ENCODE results near the gene MRI1.

DNA sequence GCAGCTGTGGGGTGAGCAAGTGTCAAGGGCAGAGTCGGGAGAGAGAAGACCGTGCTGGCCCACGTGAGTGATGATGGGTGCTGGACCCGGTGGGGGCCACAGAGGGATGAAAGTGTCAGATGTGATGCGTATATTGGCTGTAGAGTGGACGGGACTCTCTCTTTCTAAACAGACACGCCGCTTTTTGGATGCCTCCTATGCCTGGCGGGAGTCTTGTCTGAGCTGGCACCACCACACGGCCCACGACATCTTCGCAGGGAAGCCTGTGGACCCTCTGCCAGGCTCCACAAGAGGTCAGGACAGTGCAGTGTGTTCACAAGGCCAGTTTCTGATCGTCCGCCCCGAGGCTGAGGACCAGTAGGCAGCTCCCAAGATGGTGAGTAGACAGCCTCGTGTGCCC is 12.9 kb upstream of the MRI1 start:
- TF ChIP-seq, protein P1, sequence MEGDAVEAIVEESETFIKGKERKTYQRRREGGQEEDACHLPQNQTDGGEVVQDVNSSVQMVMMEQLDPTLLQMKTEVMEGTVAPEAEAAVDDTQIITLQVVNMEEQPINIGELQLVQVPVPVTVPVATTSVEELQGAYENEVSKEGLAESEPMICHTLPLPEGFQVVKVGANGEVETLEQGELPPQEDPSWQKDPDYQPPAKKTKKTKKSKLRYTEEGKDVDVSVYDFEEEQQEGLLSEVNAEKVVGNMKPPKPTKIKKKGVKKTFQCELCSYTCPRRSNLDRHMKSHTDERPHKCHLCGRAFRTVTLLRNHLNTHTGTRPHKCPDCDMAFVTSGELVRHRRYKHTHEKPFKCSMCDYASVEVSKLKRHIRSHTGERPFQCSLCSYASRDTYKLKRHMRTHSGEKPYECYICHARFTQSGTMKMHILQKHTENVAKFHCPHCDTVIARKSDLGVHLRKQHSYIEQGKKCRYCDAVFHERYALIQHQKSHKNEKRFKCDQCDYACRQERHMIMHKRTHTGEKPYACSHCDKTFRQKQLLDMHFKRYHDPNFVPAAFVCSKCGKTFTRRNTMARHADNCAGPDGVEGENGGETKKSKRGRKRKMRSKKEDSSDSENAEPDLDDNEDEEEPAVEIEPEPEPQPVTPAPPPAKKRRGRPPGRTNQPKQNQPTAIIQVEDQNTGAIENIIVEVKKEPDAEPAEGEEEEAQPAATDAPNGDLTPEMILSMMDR (IDR thresholded peaks at IDR 0.05; ENCODE audit: low read depth, low read length): no peak
- TF ChIP-seq EZH2phosphoT487 (IDR thresholded peaks at IDR 0.05; ENCODE audit: low read depth): no peak
